ENCODE results near the gene CLEC7A.

DNA sequence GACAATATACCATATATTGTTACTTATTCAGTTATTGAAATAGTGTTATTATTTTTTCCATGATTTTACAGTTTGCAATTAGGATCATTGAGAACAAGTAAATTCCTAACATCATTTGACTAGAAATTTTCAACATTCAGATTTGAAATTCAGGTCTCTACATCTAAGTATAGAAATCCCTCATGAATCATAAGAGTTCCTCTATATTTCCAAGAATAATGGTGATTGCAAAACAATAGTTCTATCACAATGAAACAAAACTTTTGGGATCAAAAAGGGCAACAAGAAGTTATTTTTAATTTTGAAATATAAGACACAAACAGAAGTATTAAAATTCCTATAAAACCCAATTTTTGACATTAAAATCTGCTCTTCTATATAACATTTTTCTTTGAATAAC, 42.0 kb downstream of the CLEC7A start:
- TF ChIP-seq SPI1 (IDR thresholded peaks at IDR 0.05; ENCODE audit: low read depth, low read length) = no peak
- no peak for TF ChIP-seq PAX5 (IDR thresholded peaks at IDR 0.05; ENCODE audit: insufficient read depth, low read length, severe bottlenecking)
- TF ChIP-seq POLR2A (IDR thresholded peaks at IDR 0.05; ENCODE audit: low read depth, low read length) = no peak
- TF ChIP-seq POLR2AphosphoS5 (IDR thresholded peaks at IDR 0.05; ENCODE audit: low read depth, low read length) = no peak
- no peak for TF ChIP-seq TAF1 (IDR thresholded peaks at IDR 0.05; ENCODE audit: low read depth, low read length)
- TF ChIP-seq POU2F2 (IDR thresholded peaks at IDR 0.05; ENCODE audit: low read depth, low read length) = no peak

Measured in GM12891 (cell line).